SU-DHL-6 (cell line): ENCODE data around the gene MGAT4C.

ENCODE experiments used
- H2AFZ ChIP-seq: fragments of 200-600 bp; sonication (generic); 2 replicates; pipeline ENCODE4 v1.6.1; 2014; ENCODE audit warnings: low read depth, mild to moderate bottlenecking, moderate library complexity, mixed read lengths, antibody characterized with exemption, low read length; ENCODE audit not compliant: severe bottlenecking
- H3F3A ChIP-seq: fragments of 200-600 bp; shearing (Covaris generic); 2 replicates; pipeline ENCODE4 v1.6.0; 2016; ENCODE audit warnings: antibody characterized with exemption, mild to moderate bottlenecking; ENCODE audit not compliant: insufficient read depth
- H3K27ac ChIP-seq: fragments of 200-600 bp; sonication (generic); 2 replicates; pipeline ENCODE4 v1.5.1; 2016; ENCODE audit warnings: low read depth, mild to moderate bottlenecking, low read length, moderate library complexity, mixed read lengths
- H3K27me3 ChIP-seq: fragments of 200-600 bp; sonication (generic), shearing (Covaris generic); 2 replicates; pipeline ENCODE4 v1.6.0; 2014; ENCODE audit warnings: mild to moderate bottlenecking, low read length
- H3K36me3 ChIP-seq: fragments of 200-600 bp; sonication (generic); 2 replicates; pipeline ENCODE4 v1.6.1; 2014; ENCODE audit warnings: mild to moderate bottlenecking, low read length, mixed read lengths
- H3K4me2 ChIP-seq: fragments of 300-600, 200-600 bp; shearing (Covaris generic), sonication (generic); 2 replicates; pipeline ENCODE4 v1.6.0; 2014; ENCODE audit warnings: low read length, low read depth, mild to moderate bottlenecking; ENCODE audit not compliant: poor library complexity, severe bottlenecking
- H3K4me3 ChIP-seq: fragments of 200-600 bp; sonication (generic); 2 replicates; pipeline ENCODE4 v1.5.1; 2014; ENCODE audit warnings: antibody characterized with exemption, low read length, mild to moderate bottlenecking, mixed read lengths; ENCODE audit not compliant: insufficient read depth, poor library complexity, severe bottlenecking
- H3K79me2 ChIP-seq: fragments of 200-600 bp; sonication (generic); 2 replicates; pipeline ENCODE4 v1.6.1; 2014; ENCODE audit warnings: mild to moderate bottlenecking, low read length, moderate library complexity; ENCODE audit not compliant: insufficient read depth
- H3K9ac ChIP-seq: fragments of 200-600 bp; sonication (generic); 2 replicates; pipeline ENCODE4 v1.7.0; 2014; ENCODE audit warnings: mild to moderate bottlenecking, low read length
- H3K9me2 ChIP-seq: fragments of 200-600 bp; sonication (generic); replicated peaks from 2 replicates; pipeline ENCODE4 v1.6.1; 2014; ENCODE audit warnings: low read length; ENCODE audit not compliant: insufficient read depth
- H3K9me3 ChIP-seq: fragments of 200-600 bp; sonication (generic); 2 replicates; pipeline ENCODE4 v1.6.1; 2014; ENCODE audit warnings: low read length, mixed read lengths; ENCODE audit not compliant: insufficient read depth
- H4K20me1 ChIP-seq: fragments of 200-600 bp; sonication (generic); 2 replicates; pipeline ENCODE4 v1.6.1; 2014; ENCODE audit warnings: low read depth, mild to moderate bottlenecking, antibody characterized with exemption, low read length, moderate library complexity, mixed read lengths
- EZH2phosphoT487 ChIP-seq: fragments of 200-600 bp; sonication (generic), shearing (Covaris generic); conservative IDR thresholded peaks from 2 replicates; pipeline ENCODE4 v1.6.1; 2018; ENCODE audit warnings: mild to moderate bottlenecking, antibody characterized with exemption, low read length, moderate library complexity, mixed read lengths
- TF ChIP-seq, protein P1 (sequence below): fragments of 200-600 bp; sonication (generic); IDR thresholded peaks from one replicate; pipeline ENCODE4 v1.5.1; 2017; ENCODE audit warnings: antibody characterized with exemption, mild to moderate bottlenecking, low read length, moderate library complexity; ENCODE audit not compliant: insufficient read depth, poor library complexity, severe bottlenecking

Gene MGAT4C

GRCh38 chr12:86052921-86053320 lies 203.3 kb downstream of the MGAT4C start:
- no peaks in the 10 kb centered on the region for H3K9me3 ChIP-seq
- H3K9me2 ChIP-seq, result no peaks in the 10 kb centered on the region
- H3K4me3 ChIP-seq, result no peak overlapping the region
- TF ChIP-seq, protein P1, sequence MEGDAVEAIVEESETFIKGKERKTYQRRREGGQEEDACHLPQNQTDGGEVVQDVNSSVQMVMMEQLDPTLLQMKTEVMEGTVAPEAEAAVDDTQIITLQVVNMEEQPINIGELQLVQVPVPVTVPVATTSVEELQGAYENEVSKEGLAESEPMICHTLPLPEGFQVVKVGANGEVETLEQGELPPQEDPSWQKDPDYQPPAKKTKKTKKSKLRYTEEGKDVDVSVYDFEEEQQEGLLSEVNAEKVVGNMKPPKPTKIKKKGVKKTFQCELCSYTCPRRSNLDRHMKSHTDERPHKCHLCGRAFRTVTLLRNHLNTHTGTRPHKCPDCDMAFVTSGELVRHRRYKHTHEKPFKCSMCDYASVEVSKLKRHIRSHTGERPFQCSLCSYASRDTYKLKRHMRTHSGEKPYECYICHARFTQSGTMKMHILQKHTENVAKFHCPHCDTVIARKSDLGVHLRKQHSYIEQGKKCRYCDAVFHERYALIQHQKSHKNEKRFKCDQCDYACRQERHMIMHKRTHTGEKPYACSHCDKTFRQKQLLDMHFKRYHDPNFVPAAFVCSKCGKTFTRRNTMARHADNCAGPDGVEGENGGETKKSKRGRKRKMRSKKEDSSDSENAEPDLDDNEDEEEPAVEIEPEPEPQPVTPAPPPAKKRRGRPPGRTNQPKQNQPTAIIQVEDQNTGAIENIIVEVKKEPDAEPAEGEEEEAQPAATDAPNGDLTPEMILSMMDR, result no peak
- no peak for TF ChIP-seq EZH2phosphoT487
- H3K79me2 ChIP-seq, result no peaks in the 10 kb centered on the region
- H4K20me1 ChIP-seq, result no peaks in the 10 kb centered on the region
- H2AFZ ChIP-seq, result no peak overlapping the region
- no peak overlapping the region for H3K4me2 ChIP-seq
- H3K27ac ChIP-seq, result no peak overlapping the region
- no peaks in the 10 kb centered on the region for H3K27me3 ChIP-seq
- H3F3A ChIP-seq, result no peaks in the 10 kb centered on the region
- no peak overlapping the region for H3K9ac ChIP-seq
- no peaks in the 10 kb centered on the region for H3K36me3 ChIP-seq

DNA sequence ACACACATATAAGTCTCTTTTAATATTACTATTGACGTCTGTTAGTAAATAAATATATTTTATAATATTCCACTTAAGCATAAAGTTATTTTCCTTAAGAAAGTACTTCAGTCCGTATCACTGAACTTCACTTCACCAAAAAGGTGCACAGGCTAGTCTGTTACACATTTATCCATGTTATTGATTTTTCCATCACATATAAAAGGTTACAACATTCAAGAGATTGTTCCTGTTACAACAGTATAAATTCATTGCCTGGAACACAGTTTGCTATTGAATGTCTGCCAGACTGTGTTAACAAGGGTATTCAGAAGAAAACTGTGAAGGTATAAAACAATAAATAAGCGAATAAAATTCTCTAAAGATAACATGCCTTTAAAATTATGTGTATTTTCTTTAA lies 206.2 kb downstream of the MGAT4C start:
- H3K9me3 ChIP-seq, result no peaks in the 10 kb centered on the region
- no peak overlapping the region for H3K27ac ChIP-seq
- H3K4me2 ChIP-seq, result no peak overlapping the region
- H3K9ac ChIP-seq, result no peak overlapping the region
- no peak overlapping the region for H2AFZ ChIP-seq
- H3F3A ChIP-seq, result no peaks in the 10 kb centered on the region
- no peak overlapping the region for H3K4me3 ChIP-seq
- no peaks in the 10 kb centered on the region for H3K27me3 ChIP-seq
- TF ChIP-seq, protein P1, result no peak
- TF ChIP-seq EZH2phosphoT487, result no peak
- no peaks in the 10 kb centered on the region for H4K20me1 ChIP-seq
- no peaks in the 10 kb centered on the region for H3K79me2 ChIP-seq
- H3K9me2 ChIP-seq, result no peaks in the 10 kb centered on the region
- no peaks in the 10 kb centered on the region for H3K36me3 ChIP-seq

DNA sequence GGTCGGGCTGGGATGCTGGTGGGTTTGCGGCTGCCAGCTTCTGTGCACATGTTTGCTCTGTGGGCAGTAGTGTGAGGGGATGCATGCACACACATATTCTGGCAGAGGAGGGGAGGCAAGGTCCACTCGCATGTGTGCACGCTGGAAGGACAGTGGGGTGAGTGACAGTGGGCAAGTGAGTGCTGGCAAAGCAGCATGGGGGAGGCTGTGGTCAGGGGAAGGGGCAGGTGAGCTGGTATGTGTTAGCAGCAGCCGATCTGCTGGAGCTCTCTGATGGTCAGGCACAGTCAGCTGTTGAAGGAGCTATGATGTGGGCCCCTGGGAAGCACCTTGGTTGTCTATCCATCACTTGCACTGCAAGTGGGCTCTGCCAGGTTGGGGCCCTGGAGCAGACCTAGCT lies 211.8 kb downstream of the MGAT4C start:
- Histone ChIP-seq H3K36me3 (no peaks in the 10 kb centered on the region), H3K4me3 (no peak overlapping the region), H3F3A (no peaks in the 10 kb centered on the region), H4K20me1 (no peaks in the 10 kb centered on the region), H3K9me2 (no peaks in the 10 kb centered on the region), H3K9ac (no peak overlapping the region), H3K27ac (no peak overlapping the region), H3K9me3 (no peaks in the 10 kb centered on the region), H3K79me2 (no peaks in the 10 kb centered on the region), H3K27me3 (no peaks in the 10 kb centered on the region), H3K4me2 (no peak overlapping the region), H2AFZ (no peak overlapping the region)
- TF ChIP-seq EZH2phosphoT487, result no peak
- TF ChIP-seq, protein P1, result no peak

GRCh38 chr12:86042062-86042461 lies 214.1 kb downstream of the MGAT4C start:
- TF ChIP-seq, protein P1, result no peak
- no peak for TF ChIP-seq EZH2phosphoT487

More at GRCh38 chr12:86042062-86042461, 214.1 kb downstream of the MGAT4C start:
- Histone ChIP-seq H3K36me3 (no peaks in the 10 kb centered on the region), H3K9ac (no peak overlapping the region), H4K20me1 (no peaks in the 10 kb centered on the region), H3K4me3 (no peak overlapping the region), H3K27ac (no peak overlapping the region), H2AFZ (no peak overlapping the region), H3K9me3 (no peaks in the 10 kb centered on the region), H3F3A (no peaks in the 10 kb centered on the region), H3K27me3 (no peaks in the 10 kb centered on the region), H3K9me2 (no peaks in the 10 kb centered on the region), H3K79me2 (no peaks in the 10 kb centered on the region), H3K4me2 (no peak overlapping the region)
